Mucosa of stomach (tissue), 1 donor: ENCODE results near the gene PNPLA2.

Experiments
- H3K27me3 ChIP-seq: one replicate; pipeline ENCODE4 v1.7.0; 2013; ENCODE audit warnings: mild to moderate bottlenecking, low read length; ENCODE audit not compliant: control insufficient read depth, insufficient read depth
- H3K36me3 ChIP-seq: one replicate; pipeline ENCODE4 v1.7.0; 2013; ENCODE audit warnings: low read length; ENCODE audit not compliant: control insufficient read depth, insufficient read depth
- H3K4me1 ChIP-seq: one replicate; pipeline ENCODE4 v1.7.0; 2013; ENCODE audit warnings: mild to moderate bottlenecking, low read length; ENCODE audit not compliant: control insufficient read depth, insufficient read depth
- H3K4me3 ChIP-seq: one replicate; pipeline ENCODE4 v1.7.0; 2013; ENCODE audit warnings: low read length
- H3K9ac ChIP-seq: one replicate; pipeline ENCODE4 v1.7.0; 2013; ENCODE audit warnings: mild to moderate bottlenecking, low read length, moderate library complexity
- H3K9me3 ChIP-seq: one replicate; pipeline ENCODE4 v1.7.0; 2013; ENCODE audit warnings: mild to moderate bottlenecking, low read length, moderate library complexity; ENCODE audit not compliant: control insufficient read depth
- donor health status: Pancreatic carcinoma.

Gene PNPLA2

GRCh38 chr11:834371-835316 is 15.9 kb downstream of the PNPLA2 start:
- no peaks in the 10 kb centered on the region for H3K9me3 ChIP-seq
- peak overlapping the region; percentile 90 for H3K9ac ChIP-seq
- peaks cover 11% of the 10 kb centered on the region for H3K27me3 ChIP-seq
- peaks cover 26% of the 10 kb centered on the region for H3K36me3 ChIP-seq
- peak overlapping the region; percentile 46 for H3K4me3 ChIP-seq
- H3K4me1 ChIP-seq = peaks cover 72% of the 10 kb centered on the region

DNA sequence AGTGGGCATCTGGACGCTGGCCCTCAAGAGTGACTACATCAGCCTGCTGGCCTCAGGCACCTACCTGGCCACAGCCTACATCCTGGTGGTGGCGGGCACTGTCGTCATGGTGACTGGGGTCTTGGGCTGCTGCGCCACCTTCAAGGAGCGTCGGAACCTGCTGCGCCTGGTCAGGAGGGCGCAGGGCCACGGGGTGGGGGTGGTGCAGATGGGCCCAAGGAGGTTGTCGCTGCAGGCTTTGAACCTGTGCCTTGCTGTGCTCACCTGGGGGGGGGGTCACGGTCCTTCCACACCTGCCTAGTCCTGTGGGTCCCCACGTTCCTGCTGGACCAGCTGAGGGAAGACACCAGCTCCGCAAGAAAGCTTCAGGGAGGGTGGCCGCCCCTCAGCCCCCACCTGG is 17.6 kb downstream of the PNPLA2 start:
- peaks cover under 1% of the 10 kb centered on the region for H3K27me3 ChIP-seq

DNA sequence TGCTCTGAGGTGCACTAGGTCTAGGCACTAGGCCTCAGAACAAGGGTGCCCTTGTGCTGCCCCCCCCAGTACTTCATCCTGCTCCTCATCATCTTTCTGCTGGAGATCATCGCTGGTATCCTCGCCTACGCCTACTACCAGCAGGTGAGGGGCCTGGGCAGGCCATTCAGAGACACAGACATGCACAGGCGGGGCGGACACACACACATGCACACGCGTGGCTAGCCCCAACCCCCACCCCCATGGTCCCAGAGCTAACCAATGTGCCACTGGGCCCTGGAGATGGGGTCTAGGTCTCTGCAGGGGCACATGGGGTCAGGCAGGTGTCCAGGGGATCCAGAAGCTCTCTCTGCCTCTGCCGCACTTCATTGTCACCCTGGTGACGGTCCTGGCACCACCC is 18.0 kb downstream of the PNPLA2 start:
- Histone ChIP-seq H3K9me3 (no peaks in the 10 kb centered on the region), H3K27me3 (no peaks in the 10 kb centered on the region), H3K36me3 (peaks cover 34% of the 10 kb centered on the region), H3K4me1 (peaks cover 64% of the 10 kb centered on the region), H3K4me3 (no peak overlapping the region), H3K9ac (no peak overlapping the region)

More for the DNA sequence above, 17.6 kb downstream of the PNPLA2 start:
- peaks cover 66% of the 10 kb centered on the region for H3K4me1 ChIP-seq
- no peak overlapping the region for H3K9ac ChIP-seq
- no peak overlapping the region for H3K4me3 ChIP-seq
- H3K36me3 ChIP-seq = peaks cover 34% of the 10 kb centered on the region
- no peaks in the 10 kb centered on the region for H3K9me3 ChIP-seq

DNA sequence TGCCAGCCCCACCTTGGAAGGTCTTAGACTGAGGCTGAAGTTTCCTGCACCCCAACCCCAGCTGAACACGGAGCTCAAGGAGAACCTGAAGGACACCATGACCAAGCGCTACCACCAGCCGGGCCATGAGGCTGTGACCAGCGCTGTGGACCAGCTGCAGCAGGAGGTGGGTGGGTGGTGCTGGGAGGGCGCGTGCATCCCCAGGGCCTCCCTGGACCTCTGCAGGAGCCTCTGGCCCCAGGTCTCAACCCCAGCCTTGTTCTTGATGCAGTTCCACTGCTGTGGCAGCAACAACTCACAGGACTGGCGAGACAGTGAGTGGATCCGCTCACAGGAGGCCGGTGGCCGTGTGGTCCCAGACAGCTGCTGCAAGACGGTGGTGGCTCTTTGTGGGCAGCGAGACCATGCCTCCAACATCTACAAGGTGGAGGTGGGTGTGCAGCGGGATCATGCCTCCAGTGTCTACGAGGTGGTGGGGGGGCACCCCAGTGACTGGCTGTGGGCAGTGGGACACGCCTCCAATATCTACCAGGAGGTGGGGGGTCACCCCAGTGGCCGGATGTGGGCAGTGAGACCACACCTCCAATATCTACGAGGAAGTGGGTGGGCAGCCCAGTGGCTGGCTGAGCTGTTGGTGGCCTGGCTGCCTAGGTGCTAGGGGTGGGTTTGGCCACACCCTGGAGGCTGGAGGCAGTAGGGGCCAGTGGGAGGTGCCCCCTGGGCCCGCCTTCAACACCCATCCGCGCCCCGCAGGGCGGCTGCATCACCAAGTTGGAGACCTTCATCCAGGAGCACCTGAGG is 18.7 kb downstream of the PNPLA2 start:
- no peak overlapping the region for H3K4me3 ChIP-seq
- H3K4me1 ChIP-seq = peaks cover 57% of the 10 kb centered on the region
- H3K9ac ChIP-seq = peak overlapping the region; percentile 28
- no peaks in the 10 kb centered on the region for H3K27me3 ChIP-seq
- H3K36me3 ChIP-seq = peaks cover 34% of the 10 kb centered on the region
- H3K9me3 ChIP-seq = no peaks in the 10 kb centered on the region

- no peaks in the 10 kb centered on the region for H3K27me3 ChIP-seq
- peaks cover 34% of the 10 kb centered on the region for H3K36me3 ChIP-seq
- no peak overlapping the region for H3K9ac ChIP-seq
- H3K4me1 ChIP-seq = peaks cover 57% of the 10 kb centered on the region
- no peaks in the 10 kb centered on the region for H3K9me3 ChIP-seq
- H3K4me3 ChIP-seq = no peak overlapping the region
These were observed 19.2 kb downstream of the PNPLA2 start for GRCh38 chr11:837990-838307.

DNA sequence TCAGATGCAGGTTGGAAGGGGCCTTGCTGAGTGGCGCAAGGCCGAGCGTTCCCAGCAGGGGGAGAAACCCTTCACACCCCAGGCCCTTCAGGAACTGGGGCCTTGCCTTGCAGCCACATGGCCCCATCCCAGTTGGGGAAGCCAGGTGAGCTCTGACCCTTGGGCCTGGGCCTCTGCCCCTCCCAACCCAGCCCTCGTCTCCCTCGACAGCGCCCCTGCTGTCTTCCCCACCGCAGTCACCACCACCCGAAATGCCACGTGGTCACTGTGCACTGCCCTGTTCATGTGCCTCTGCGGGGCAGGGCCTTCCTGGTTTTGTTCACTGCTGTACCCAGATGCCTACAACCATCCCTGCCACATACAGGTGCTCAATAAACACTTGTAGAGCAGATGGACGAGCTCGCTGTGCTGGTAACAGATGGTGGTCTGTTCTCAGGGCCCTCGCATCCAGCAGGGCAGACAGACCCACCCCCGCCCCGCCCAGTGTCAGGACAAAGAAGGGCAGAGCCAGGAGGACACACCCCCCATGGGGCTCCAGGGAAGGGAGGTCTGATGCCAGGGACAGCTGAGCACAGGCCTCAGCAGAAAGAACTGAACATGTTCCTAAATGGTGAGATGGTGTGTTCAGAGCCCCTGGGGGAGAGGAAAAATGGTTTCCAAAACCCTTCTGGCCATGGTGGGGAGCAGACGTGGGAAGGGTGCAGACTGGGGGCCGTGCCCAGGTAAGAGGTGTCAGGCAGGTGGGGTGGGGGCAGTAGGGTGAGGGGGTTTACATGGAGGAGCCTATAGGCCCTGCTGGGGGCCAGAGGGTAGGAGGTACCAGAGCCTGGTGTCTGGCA is 19.9 kb downstream of the PNPLA2 start:
- Histone ChIP-seq H3K27me3 (peaks cover 4% of the 10 kb centered on the region), H3K9ac (no peak overlapping the region), H3K36me3 (peaks cover 34% of the 10 kb centered on the region), H3K4me3 (no peak overlapping the region), H3K9me3 (no peaks in the 10 kb centered on the region), H3K4me1 (peaks cover 63% of the 10 kb centered on the region)

- Histone ChIP-seq H3K9ac (no peak overlapping the region), H3K36me3 (peaks cover 34% of the 10 kb centered on the region), H3K4me1 (peaks cover 63% of the 10 kb centered on the region), H3K4me3 (no peak overlapping the region), H3K9me3 (no peaks in the 10 kb centered on the region), H3K27me3 (peaks cover 4% of the 10 kb centered on the region)
These were observed 20.5 kb downstream of the PNPLA2 start for GRCh38 chr11:839280-839623.

GRCh38 chr11:839875-840617 is 21.3 kb downstream of the PNPLA2 start:
- Histone ChIP-seq H3K4me1 (peaks cover 64% of the 10 kb centered on the region), H3K27me3 (peaks cover 4% of the 10 kb centered on the region), H3K36me3 (peaks cover 34% of the 10 kb centered on the region), H3K9me3 (no peaks in the 10 kb centered on the region), H3K9ac (peak overlapping the region; percentile 32), H3K4me3 (no peak overlapping the region)

DNA sequence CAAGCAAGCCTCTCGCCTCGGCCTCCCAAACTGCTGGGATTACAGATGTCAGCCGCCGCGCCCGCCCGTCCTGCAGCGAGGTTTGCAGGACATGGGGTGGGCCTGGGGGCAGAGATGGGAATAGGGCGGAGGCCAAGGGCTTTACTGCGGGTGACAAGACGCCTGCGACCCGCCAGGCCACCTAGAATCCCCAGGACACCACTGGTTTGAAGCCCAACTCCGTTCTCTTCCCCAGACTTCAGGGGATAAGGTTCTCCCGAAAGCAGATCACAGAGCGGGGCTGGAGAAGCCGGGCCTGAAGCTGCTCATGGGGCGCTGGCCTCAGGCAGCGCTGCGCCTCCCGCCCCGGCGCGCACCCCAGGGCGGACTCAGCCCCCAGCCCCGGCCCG is 23.3 kb downstream of the PNPLA2 start:
- no peaks in the 10 kb centered on the region for H3K9me3 ChIP-seq
- peak overlapping the region; percentile 92 for H3K4me3 ChIP-seq
- H3K9ac ChIP-seq = peak overlapping the region; percentile 84
- H3K4me1 ChIP-seq = peaks cover 65% of the 10 kb centered on the region
- peaks cover 10% of the 10 kb centered on the region for H3K27me3 ChIP-seq
- H3K36me3 ChIP-seq = peaks cover 29% of the 10 kb centered on the region

GRCh38 chr11:842370-843002 is 23.8 kb downstream of the PNPLA2 start, which contains the start of the genes POLR2L and TSPAN4:
TSS of gene POLR2L (minus strand) at chr11:842529. CDS start at chr11:842508, 21 bp downstream.
TSS of gene TSPAN4 (plus strand) at chr11:842852. CDS start at chr11:850305, 7,453 bp downstream.
- Histone ChIP-seq H3K4me3 (peak within 1 kb of the TSS; percentile 92), H3K9me3 (no peaks in the 10 kb centered on the region), H3K9ac (peak within 1 kb of the TSS; percentile 84), H3K4me1 (peaks cover 60% of the 10 kb centered on the region), H3K27me3 (peaks cover 10% of the 10 kb centered on the region), H3K36me3 (peaks cover 24% of the 10 kb centered on the region)
